GM12878 (cell line): ENCODE measurements around the gene PRKCE. TPM values are rescaled to one million over a fixed set of nuclear protein-coding genes. Genes with fewer than 3 reads are reported as not detected.
A peak's percentile ranks its signal among the peaks of the same experiment; 100 is the strongest.

ENCODE experiments used
- ATAC-seq: fragments of 200-7000 bp; cut with Tn5 transposase; 3 replicates; pipeline ENCODE4 v1.9.1; 2020; ENCODE audit warnings: mild to moderate bottlenecking, moderate library complexity
- BruUV-seq: library from RNA; stranded (reverse); fragments of 400-500 nt; replicated peaks from 2 replicates; lab custom pipeline; 2021; lab: Mats Ljungman, UMichigan
- CTCF ChIA-PET: fragments of 300-600 bp; sonication (Branson Sonifier 250); formaldehyde crosslinking; extraction: SDS; loops from one replicate; lab custom pipeline; 2021; ENCODE audit warnings: inconsistent platforms; lab: Yijun Ruan, JAX
- POLR2A ChIA-PET: fragments of 350-600 bp; formaldehyde crosslinking; extraction: SDS; loops from one replicate; lab custom pipeline; 2021; ENCODE audit warnings: inconsistent platforms; lab: Charles Lee
- RAD21 ChIA-PET: fragments of 300-600 bp; sonication (Branson Sonifier 250); formaldehyde crosslinking; loops from one replicate; lab custom pipeline; 2023; ENCODE audit warnings: antibody characterized with exemption; ENCODE audit not compliant: unreplicated experiment; lab: Charles Lee
- SMC1A ChIA-PET: fragments of 300-600 bp; sonication (Branson Sonifier 250); formaldehyde crosslinking; loops from one replicate; lab custom pipeline; 2023; ENCODE audit not compliant: unreplicated experiment, uncharacterized antibody; lab: Charles Lee
- DNase-seq: peaks from one replicate; pipeline ENCODE4 v3.0.0-alpha.2; 2011; ENCODE audit warnings: low read depth, low spot score
- FAIRE-seq: peaks from 3 replicates; lab custom pipeline; 2011; peaks lifted over from hg19 to GRCh38; lab: Jason Lieb, UNC
- H2AFZ ChIP-seq: 2 replicates; pipeline ENCODE4 v1.6.0; 2011; ENCODE audit warnings: low read depth, low read length, control low read depth; ENCODE audit not compliant: control insufficient read depth
- H3K27ac ChIP-seq: 2 replicates; pipeline ENCODE4 v1.5.1; 2011; ENCODE audit warnings: control low read depth; ENCODE audit not compliant: control insufficient read depth, insufficient read depth
- H3K27me3 ChIP-seq, 2 experiments: replicated peaks in 1 of 2; 2 replicates each; pipeline versions ENCODE4 v1.6.0 to v1.6.1; 2011; ENCODE audit warnings: low read length in 1 of 2; ENCODE audit not compliant: control insufficient read depth in 2 of 2, insufficient read depth in 2 of 2
- H3K36me3 ChIP-seq, 2 experiments: 2 replicates each; pipeline ENCODE4 v1.5.1; 2011; ENCODE audit warnings: low read length in 1 of 2; ENCODE audit not compliant: control insufficient read depth in 2 of 2, insufficient read depth in 2 of 2
- H3K4me1 ChIP-seq: 2 replicates; pipeline ENCODE4 v1.6.1; 2011; ENCODE audit warnings: mild to moderate bottlenecking, low read length, moderate library complexity, mixed read lengths; ENCODE audit not compliant: control insufficient read depth, insufficient read depth
- H3K4me2 ChIP-seq: 2 replicates; pipeline ENCODE4 v1.6.0; 2011; ENCODE audit warnings: control low read depth; ENCODE audit not compliant: control insufficient read depth, insufficient read depth
- H3K4me3 ChIP-seq: fragments of 200-600 bp; sonication (generic); 2 replicates; pipeline ENCODE4 v1.5.1; 2016
- H3K79me2 ChIP-seq: 2 replicates; pipeline ENCODE4 v1.6.0; 2011; ENCODE audit warnings: low read length; ENCODE audit not compliant: control insufficient read depth, insufficient read depth
- H3K9ac ChIP-seq: 2 replicates; pipeline ENCODE4 v1.8.0; 2011; ENCODE audit warnings: low read length, control low read depth, mixed read lengths; ENCODE audit not compliant: control insufficient read depth, insufficient read depth
- H3K9me3 ChIP-seq: replicated peaks from 3 replicates; pipeline ENCODE4 v1.5.1; 2011; ENCODE audit warnings: mild to moderate bottlenecking, low read length; ENCODE audit not compliant: control insufficient read depth, insufficient read depth
- H4K20me1 ChIP-seq: 2 replicates; pipeline ENCODE4 v1.6.0; 2011; ENCODE audit not compliant: control insufficient read depth, insufficient read depth
- ATF7 ChIP-seq: fragments of 450-650 bp; IDR thresholded peaks from 2 replicates; pipeline ENCODE4 v1.6.1; 2016; ENCODE audit warnings: low read depth, mild to moderate bottlenecking
- ESRRA ChIP-seq: IDR thresholded peaks from 2 replicates; pipeline ENCODE4 v1.6.1; 2012; ENCODE audit warnings: mild to moderate bottlenecking, low read length, improper control_type of control experiment
- NFIC ChIP-seq: IDR thresholded peaks from 2 replicates; pipeline ENCODE4 v1.6.1; 2012; ENCODE audit warnings: low read depth, mild to moderate bottlenecking, inconsistent platforms, low read length, moderate library complexity
- PAX5 ChIP-seq: IDR thresholded peaks from 2 replicates; pipeline ENCODE4 v1.6.1; 2011; ENCODE audit warnings: low read depth, low read length, borderline replicate concordance
- RUNX3 ChIP-seq: IDR thresholded peaks from 2 replicates; pipeline ENCODE4 v1.6.1; 2012; ENCODE audit warnings: low read length, inconsistent platforms
- SREBF1 ChIP-seq: IDR thresholded peaks from 2 replicates; pipeline ENCODE4 v1.6.1; 2012; ENCODE audit warnings: mild to moderate bottlenecking, low read length
- SRF ChIP-seq, 2 experiments: IDR thresholded peaks; 2 replicates each; pipeline ENCODE4 v1.6.1; 2011; ENCODE audit warnings: low read depth in 2 of 2, low read length in 2 of 2, mild to moderate bottlenecking in 1 of 2, moderate library complexity in 1 of 2
- WGBS: methylation state at CpG from one replicate; pipeline ENCODE4 v1.1.6; 2016; ENCODE audit warnings: low lambda C conversion rate; ENCODE audit not compliant: insufficient replicate concordance, insufficient coverage; ENCODE audit errors: missing lambda C conversion rate; 5-methylcytosine and 5-hydroxymethylcytosine counted together
- in situ Hi-C: fragments of 300-500 bp; cut with MboI; formaldehyde crosslinking; loops from 9 replicates; pipeline ENCODE4 v1.14.3; 2018; ENCODE audit warnings: mixed read lengths
- intact Hi-C: fragments of 100-400 bp; cut with micrococcal nuclease; formaldehyde crosslinking; loops from one replicate; pipeline ENCODE4 v1.14.2; 2022; ENCODE audit not compliant: unreplicated experiment
- polyA plus RNA-seq, 11 experiments: library from polyadenylated mRNA; depleted of rRNA in 4 of 11; unstranded in 6 of 11; stranded (reverse) in 5 of 11; fragments of >200 nt; fragmentation: Nextera tagmentation in 4 of 11; fragmentation: Illumina TruSeq in 1 of 11; extraction: Ambion mirVana in 4 of 11; extraction: Trizol in 1 of 11; gene quantifications; 1 replicate in 1 of 11; 2 replicates in 10 of 11; pipeline versions ENCODE4 v1.2.1 to v1.2.3, GENCODE V29; 2011 to 2016; ENCODE audit warnings: inconsistent platforms in 2 of 11, missing spikeins in 2 of 11, low read depth in 1 of 11
- total RNA-seq, 4 experiments: library from RNA; depleted of rRNA in 3 of 4; stranded (reverse); fragments of >200 nt in 3 of 4; fragmentation: Illumina TruSeq in 1 of 4; extraction: Trizol in 1 of 4; gene quantifications; 2 replicates each; pipeline versions ENCODE4 v1.2.1 to v1.2.3, GENCODE V29; 2013 to 2021
- TF ChIP-seq, protein P1 (sequence below): fragments of 450-650 bp; IDR thresholded peaks from 2 replicates; pipeline ENCODE4 v1.6.1; 2017; ENCODE audit warnings: mild to moderate bottlenecking
- TF ChIP-seq, protein P2 (sequence below), 3 experiments: IDR thresholded peaks in 2 of 3; conservative IDR thresholded peaks in 1 of 3; 2 replicates each; pipeline ENCODE4 v1.5.1; 2011; ENCODE audit warnings: low read depth in 3 of 3, low read length in 3 of 3, mild to moderate bottlenecking in 3 of 3, control low read depth in 2 of 3, moderate library complexity in 2 of 3, inconsistent platforms in 1 of 3, mixed read lengths in 1 of 3; ENCODE audit not compliant: control insufficient read depth in 2 of 3, insufficient read depth in 1 of 3; ENCODE audit errors: extremely low read depth in 1 of 3
- TF ChIP-seq, protein P3 (sequence below): fragments of 450-650 bp; formaldehyde crosslinking; IDR thresholded peaks from 2 replicates; pipeline ENCODE4 v1.4.0; 2020; ENCODE audit warnings: mild to moderate bottlenecking, moderate library complexity
- TF ChIP-seq, protein P4 (sequence below): fragments of 450-650 bp; IDR thresholded peaks from 2 replicates; pipeline ENCODE4 v1.6.1; 2017; ENCODE audit warnings: antibody characterized with exemption, mild to moderate bottlenecking, moderate library complexity

The PRKCE gene
- total and polyA plus RNA-seq, 10 of the 15 experiments (the other 5 are each of a cell fraction or from before 2014, with no cell fraction given): 2.6 to 28.2 (median 11.3) TPM

DNA sequence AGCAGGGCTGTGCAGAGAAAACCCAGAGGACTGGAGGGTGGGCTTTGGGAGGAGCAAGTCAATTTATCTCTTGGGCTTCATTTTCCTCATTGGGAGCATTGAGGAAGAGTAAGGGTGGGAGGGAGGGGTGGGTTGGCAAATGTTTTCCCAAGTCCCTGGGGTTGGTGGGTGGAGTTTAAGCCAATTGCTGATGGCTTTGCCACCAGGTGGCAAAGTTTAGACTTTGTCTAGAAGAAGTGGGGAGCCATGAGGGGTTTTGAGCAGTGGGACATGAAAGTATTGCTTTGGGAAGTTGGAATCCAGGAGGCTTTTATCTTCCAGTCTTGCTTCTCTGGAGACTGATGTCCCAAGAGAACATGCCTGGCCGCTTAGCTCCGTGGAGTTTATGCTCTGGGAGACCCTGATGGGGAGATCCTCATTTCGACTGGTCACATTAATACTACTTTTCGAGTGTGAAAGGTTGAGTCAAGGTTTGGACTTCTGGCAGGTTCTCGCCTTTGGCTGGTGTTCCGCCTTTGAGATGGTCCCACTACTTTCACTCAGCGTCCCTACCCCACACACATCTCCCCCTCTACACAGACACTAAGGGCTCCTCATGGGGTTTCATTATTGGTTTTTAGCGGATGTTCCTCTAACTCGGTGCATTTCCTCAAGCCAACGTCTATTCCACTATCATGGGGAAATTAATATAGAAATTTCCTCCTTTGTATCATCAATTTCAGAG lies 126.7 kb downstream of the PRKCE start:
- no peak overlapping the region for H3K27ac ChIP-seq
- no peak for FAIRE-seq
- RAD21 ChIA-PET: interaction anchor here (0.6 to 3.9 kb wide), 25 partner anchors 12 to 795 kb away, joined by 3 to 32 read pairs (median 5); partner anchors contain the start of gene PRKCE
- H2AFZ ChIP-seq: no peak overlapping the region
- H3K27me3 ChIP-seq: no peaks in the 10 kb centered on the region
- H4K20me1 ChIP-seq: no peaks in the 10 kb centered on the region
- POLR2A ChIA-PET: interaction anchor here (1.1 to 1.5 kb wide), 3 partner anchors 56 to 125 kb away, joined by 3 to 4 read pairs (median 4); no protein-coding TSS in a partner anchor
- peaks cover 16% of the 10 kb centered on the region for H3K4me1 ChIP-seq
- H3K4me2 ChIP-seq: no peak overlapping the region
- intact Hi-C loops: loop anchor here (1.0 kb wide), 2 partner anchors 127 to 158 kb away; partner anchors contain the start of gene PRKCE
- peaks cover 5% of the 10 kb centered on the region; the same call in 1 of the 2 replicates for H3K79me2 ChIP-seq
- H3K36me3 ChIP-seq: no peaks in the 10 kb centered on the region
- in situ Hi-C loops: loop anchor here (5.0 kb wide), 1 partner anchor 131 kb away; no protein-coding TSS in a partner anchor
- no TSS peak for BruUV-seq
- no peak overlapping the region for H3K9ac ChIP-seq
- SMC1A ChIA-PET: interaction anchor here (0.7 to 5.4 kb wide), 32 partner anchors 10 to 183 kb away, joined by 3 to 63 read pairs (median 6); no protein-coding TSS in a partner anchor
- H3K4me3 ChIP-seq: no peak overlapping the region
- DNase-seq: no peak
- 65% methylated on average over 9 of the region's 10 CpGs for WGBS
- ATAC-seq: peak; percentile 13; the same call in 2 of the 3 replicates
- CTCF ChIA-PET: interaction anchor here (0.7 to 6.3 kb wide), 52 partner anchors 9 to 215 kb away, joined by 3 to 98 read pairs (median 5); partner anchors contain the start of gene PRKCE
- no peaks in the 10 kb centered on the region; the same call in 2 of the 3 replicates for H3K9me3 ChIP-seq
- TF ChIP-seq ATF7: no peak
- TF ChIP-seq SREBF1: no peak
- TF ChIP-seq, protein P1, sequence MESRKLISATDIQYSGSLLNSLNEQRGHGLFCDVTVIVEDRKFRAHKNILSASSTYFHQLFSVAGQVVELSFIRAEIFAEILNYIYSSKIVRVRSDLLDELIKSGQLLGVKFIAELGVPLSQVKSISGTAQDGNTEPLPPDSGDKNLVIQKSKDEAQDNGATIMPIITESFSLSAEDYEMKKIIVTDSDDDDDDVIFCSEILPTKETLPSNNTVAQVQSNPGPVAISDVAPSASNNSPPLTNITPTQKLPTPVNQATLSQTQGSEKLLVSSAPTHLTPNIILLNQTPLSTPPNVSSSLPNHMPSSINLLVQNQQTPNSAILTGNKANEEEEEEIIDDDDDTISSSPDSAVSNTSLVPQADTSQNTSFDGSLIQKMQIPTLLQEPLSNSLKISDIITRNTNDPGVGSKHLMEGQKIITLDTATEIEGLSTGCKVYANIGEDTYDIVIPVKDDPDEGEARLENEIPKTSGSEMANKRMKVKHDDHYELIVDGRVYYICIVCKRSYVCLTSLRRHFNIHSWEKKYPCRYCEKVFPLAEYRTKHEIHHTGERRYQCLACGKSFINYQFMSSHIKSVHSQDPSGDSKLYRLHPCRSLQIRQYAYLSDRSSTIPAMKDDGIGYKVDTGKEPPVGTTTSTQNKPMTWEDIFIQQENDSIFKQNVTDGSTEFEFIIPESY: no peak
- TF ChIP-seq, protein P2, sequence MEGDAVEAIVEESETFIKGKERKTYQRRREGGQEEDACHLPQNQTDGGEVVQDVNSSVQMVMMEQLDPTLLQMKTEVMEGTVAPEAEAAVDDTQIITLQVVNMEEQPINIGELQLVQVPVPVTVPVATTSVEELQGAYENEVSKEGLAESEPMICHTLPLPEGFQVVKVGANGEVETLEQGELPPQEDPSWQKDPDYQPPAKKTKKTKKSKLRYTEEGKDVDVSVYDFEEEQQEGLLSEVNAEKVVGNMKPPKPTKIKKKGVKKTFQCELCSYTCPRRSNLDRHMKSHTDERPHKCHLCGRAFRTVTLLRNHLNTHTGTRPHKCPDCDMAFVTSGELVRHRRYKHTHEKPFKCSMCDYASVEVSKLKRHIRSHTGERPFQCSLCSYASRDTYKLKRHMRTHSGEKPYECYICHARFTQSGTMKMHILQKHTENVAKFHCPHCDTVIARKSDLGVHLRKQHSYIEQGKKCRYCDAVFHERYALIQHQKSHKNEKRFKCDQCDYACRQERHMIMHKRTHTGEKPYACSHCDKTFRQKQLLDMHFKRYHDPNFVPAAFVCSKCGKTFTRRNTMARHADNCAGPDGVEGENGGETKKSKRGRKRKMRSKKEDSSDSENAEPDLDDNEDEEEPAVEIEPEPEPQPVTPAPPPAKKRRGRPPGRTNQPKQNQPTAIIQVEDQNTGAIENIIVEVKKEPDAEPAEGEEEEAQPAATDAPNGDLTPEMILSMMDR (IDR thresholded peaks at IDR 0.05 in 2 of 3, conservative IDR thresholded peaks at IDR 0.05 in 1 of 3; ENCODE audit: control insufficient read depth in 2 of 3, extremely low read depth in 1 of 3, insufficient read depth in 1 of 3, low read depth in 3 of 3, low read length in 3 of 3): no peak; a peak in 1 of 6 replicates
- no peak for TF ChIP-seq PAX5
- TF ChIP-seq, protein P3, sequence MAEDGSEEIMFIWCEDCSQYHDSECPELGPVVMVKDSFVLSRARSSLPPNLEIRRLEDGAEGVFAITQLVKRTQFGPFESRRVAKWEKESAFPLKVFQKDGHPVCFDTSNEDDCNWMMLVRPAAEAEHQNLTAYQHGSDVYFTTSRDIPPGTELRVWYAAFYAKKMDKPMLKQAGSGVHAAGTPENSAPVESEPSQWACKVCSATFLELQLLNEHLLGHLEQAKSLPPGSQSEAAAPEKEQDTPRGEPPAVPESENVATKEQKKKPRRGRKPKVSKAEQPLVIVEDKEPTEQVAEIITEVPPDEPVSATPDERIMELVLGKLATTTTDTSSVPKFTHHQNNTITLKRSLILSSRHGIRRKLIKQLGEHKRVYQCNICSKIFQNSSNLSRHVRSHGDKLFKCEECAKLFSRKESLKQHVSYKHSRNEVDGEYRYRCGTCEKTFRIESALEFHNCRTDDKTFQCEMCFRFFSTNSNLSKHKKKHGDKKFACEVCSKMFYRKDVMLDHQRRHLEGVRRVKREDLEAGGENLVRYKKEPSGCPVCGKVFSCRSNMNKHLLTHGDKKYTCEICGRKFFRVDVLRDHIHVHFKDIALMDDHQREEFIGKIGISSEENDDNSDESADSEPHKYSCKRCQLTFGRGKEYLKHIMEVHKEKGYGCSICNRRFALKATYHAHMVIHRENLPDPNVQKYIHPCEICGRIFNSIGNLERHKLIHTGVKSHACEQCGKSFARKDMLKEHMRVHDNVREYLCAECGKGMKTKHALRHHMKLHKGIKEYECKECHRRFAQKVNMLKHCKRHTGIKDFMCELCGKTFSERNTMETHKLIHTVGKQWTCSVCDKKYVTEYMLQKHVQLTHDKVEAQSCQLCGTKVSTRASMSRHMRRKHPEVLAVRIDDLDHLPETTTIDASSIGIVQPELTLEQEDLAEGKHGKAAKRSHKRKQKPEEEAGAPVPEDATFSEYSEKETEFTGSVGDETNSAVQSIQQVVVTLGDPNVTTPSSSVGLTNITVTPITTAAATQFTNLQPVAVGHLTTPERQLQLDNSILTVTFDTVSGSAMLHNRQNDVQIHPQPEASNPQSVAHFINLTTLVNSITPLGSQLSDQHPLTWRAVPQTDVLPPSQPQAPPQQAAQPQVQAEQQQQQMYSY (CRISPR knock-in tag): no peak
- TF ChIP-seq SRF (IDR thresholded peaks at IDR 0.05; ENCODE audit: low read depth in 2 of 2, low read length in 2 of 2): no peak
- no peak for TF ChIP-seq ESRRA
- TF ChIP-seq NFIC: no peak
- TF ChIP-seq, protein P4, sequence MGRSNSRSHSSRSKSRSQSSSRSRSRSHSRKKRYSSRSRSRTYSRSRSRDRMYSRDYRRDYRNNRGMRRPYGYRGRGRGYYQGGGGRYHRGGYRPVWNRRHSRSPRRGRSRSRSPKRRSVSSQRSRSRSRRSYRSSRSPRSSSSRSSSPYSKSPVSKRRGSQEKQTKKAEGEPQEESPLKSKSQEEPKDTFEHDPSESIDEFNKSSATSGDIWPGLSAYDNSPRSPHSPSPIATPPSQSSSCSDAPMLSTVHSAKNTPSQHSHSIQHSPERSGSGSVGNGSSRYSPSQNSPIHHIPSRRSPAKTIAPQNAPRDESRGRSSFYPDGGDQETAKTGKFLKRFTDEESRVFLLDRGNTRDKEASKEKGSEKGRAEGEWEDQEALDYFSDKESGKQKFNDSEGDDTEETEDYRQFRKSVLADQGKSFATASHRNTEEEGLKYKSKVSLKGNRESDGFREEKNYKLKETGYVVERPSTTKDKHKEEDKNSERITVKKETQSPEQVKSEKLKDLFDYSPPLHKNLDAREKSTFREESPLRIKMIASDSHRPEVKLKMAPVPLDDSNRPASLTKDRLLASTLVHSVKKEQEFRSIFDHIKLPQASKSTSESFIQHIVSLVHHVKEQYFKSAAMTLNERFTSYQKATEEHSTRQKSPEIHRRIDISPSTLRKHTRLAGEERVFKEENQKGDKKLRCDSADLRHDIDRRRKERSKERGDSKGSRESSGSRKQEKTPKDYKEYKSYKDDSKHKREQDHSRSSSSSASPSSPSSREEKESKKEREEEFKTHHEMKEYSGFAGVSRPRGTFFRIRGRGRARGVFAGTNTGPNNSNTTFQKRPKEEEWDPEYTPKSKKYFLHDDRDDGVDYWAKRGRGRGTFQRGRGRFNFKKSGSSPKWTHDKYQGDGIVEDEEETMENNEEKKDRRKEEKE: no peak
- TF ChIP-seq RUNX3: no peak
